ENCODE measurements around the gene FOXK1.
A peak's percentile ranks its signal among the peaks of the same experiment; 100 is the strongest.
"Not testable (repeated sequence)": the region's sequence is repeated elsewhere in the genome, so short reads cannot be mapped to it uniquely, and the experiment has no call there.

The FOXK1 gene

DNA sequence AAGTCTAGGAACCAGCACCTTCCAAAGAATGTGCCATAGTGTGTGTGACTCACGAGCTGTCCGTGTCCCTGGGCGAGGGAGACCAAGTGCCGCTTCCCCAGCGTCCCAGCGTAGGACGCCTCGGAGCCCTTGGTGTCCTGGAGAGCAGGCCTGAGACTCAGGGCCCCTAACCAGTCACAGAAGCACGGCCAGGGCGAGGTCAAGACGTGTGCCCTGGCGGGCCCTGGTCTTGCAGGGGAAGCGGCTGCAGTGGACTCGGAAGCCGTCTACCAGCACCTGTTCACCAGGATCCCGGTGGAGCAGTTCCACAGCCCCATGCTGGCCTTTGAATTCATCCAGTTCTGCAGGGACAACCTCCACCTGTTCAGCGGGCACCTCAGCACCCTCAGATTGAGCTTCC is 103.9 kb downstream of the FOXK1 start:
- H3K36me3 Mint-ChIP-seq (ENCODE audit: insufficient read depth), result peaks cover 32% of the 10 kb centered on the region
- H3K4me1 Mint-ChIP-seq, result no peaks in the 10 kb centered on the region
- DNase-seq (ENCODE audit: low spot score in 2 of 2) (no peak), ATAC-seq (replicated peaks; ENCODE audit: extremely low read depth, poor library complexity, severe bottlenecking) (no peak)
- H3K9me3 Mint-ChIP-seq, result no peaks in the 10 kb centered on the region
- H3K27me3 Mint-ChIP-seq, result no peaks in the 10 kb centered on the region
- H3K27ac Mint-ChIP-seq (ENCODE audit: low read depth), result no peak overlapping the region
- no peak overlapping the region for H3K4me3 Mint-ChIP-seq

DNA sequence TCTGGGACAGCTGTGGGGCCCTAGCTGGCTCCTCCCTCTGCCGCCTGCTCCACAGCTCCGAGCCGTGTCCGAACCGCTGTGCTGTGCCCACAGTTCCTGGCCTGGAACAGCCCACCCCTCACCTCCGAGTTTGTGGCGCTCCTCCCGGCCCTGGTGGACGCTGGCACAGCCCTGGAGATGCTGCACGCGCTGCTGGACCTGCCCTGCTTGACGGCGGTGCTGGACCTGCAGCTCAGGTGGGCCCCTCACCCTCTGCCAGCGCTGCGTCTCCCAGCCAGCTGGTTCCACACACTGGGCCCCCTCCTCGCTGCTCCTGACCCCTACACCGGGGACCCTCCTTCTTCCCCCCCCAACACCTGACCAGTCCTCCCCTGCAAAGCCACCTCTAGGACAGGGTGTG is 105.4 kb downstream of the FOXK1 start:
- Mint-ChIP-seq H3K27ac (ENCODE audit: low read depth) (peak overlapping the region; percentile 46), H3K4me3 (no peak overlapping the region), H3K27me3 (no peaks in the 10 kb centered on the region), H3K36me3 (ENCODE audit: insufficient read depth) (peaks cover 29% of the 10 kb centered on the region), H3K4me1 (no peaks in the 10 kb centered on the region), H3K9me3 (no peaks in the 10 kb centered on the region)
- ATAC-seq (replicated peaks; ENCODE audit: extremely low read depth, poor library complexity, severe bottlenecking) (no peak), DNase-seq (ENCODE audit: low spot score in 2 of 2) (no peak)

GRCh38 chr7:4787947-4788626 is 106.0 kb downstream of the FOXK1 start:
- H3K4me3 Mint-ChIP-seq, result no peak overlapping the region
- peak overlapping the region; percentile 46 for H3K27ac Mint-ChIP-seq (ENCODE audit: low read depth)
- peaks cover 25% of the 10 kb centered on the region for H3K36me3 Mint-ChIP-seq (ENCODE audit: insufficient read depth)

DNA sequence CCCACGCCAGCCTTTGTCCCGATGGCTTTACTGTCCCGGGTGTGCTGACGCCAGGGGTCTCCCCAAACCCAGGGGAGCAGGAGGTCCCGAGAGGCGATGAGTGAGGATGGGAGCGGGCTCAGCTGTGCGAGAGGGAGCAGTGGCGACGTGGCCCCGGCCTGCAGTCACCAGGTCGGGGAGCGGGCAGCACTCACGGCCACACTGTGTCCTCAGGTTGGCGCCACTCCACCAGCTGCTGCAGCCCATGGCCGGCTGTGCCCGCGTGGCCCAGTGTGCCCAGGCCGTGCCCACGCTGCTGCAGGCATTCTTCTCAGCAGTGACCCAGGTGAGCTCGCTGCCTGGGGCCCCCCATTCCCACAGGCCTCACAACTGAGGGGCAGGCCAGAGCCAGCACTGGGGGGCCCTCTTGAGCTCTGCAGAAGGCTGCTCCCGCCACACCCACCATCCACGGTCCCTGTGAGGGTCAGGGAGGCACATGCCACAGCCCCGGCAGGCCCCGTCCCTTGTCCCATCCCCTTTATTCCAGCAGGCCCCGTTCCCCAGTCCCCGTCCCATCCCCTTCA is 106.6 kb downstream of the FOXK1 start:
- Mint-ChIP-seq H3K27ac (ENCODE audit: low read depth) (no peak overlapping the region), H3K4me1 (no peaks in the 10 kb centered on the region), H3K27me3 (no peaks in the 10 kb centered on the region), H3K4me3 (no peak overlapping the region), H3K9me3 (no peaks in the 10 kb centered on the region), H3K36me3 (ENCODE audit: insufficient read depth) (peaks cover 24% of the 10 kb centered on the region)
- DNase-seq (ENCODE audit: low spot score in 2 of 2), result no peak
- no peak for ATAC-seq (replicated peaks; ENCODE audit: extremely low read depth, poor library complexity, severe bottlenecking)

More at GRCh38 chr7:4787947-4788626, 106.0 kb downstream of the FOXK1 start:
- H3K27me3 Mint-ChIP-seq, result no peaks in the 10 kb centered on the region
- ATAC-seq (replicated peaks; ENCODE audit: extremely low read depth, poor library complexity, severe bottlenecking) (no peak), DNase-seq (ENCODE audit: low spot score in 2 of 2) (no peak)
- H3K9me3 Mint-ChIP-seq, result no peaks in the 10 kb centered on the region
- H3K4me1 Mint-ChIP-seq, result no peaks in the 10 kb centered on the region

- Mint-ChIP-seq H3K4me3 (no peak overlapping the region), H3K9me3 (no peaks in the 10 kb centered on the region), H3K27ac (ENCODE audit: low read depth) (peak overlapping the region; percentile 50), H3K36me3 (ENCODE audit: insufficient read depth) (peaks cover 22% of the 10 kb centered on the region), H3K27me3 (no peaks in the 10 kb centered on the region), H3K4me1 (no peaks in the 10 kb centered on the region)
- ATAC-seq (replicated peaks; ENCODE audit: extremely low read depth, poor library complexity, severe bottlenecking) (no peak), DNase-seq (ENCODE audit: low spot score in 2 of 2) (no peak)
Observed at GRCh38 chr7:4789194-4790077, 107.3 kb downstream of the FOXK1 start.

GRCh38 chr7:4790078-4790465 is 108.0 kb downstream of the FOXK1 start:
- H3K4me3 Mint-ChIP-seq, result no peak overlapping the region
- peaks cover 21% of the 10 kb centered on the region for H3K36me3 Mint-ChIP-seq (ENCODE audit: insufficient read depth)
- H3K9me3 Mint-ChIP-seq, result no peaks in the 10 kb centered on the region
- no peak for DNase-seq (ENCODE audit: low spot score in 2 of 2)
- ATAC-seq (replicated peaks; ENCODE audit: extremely low read depth, poor library complexity, severe bottlenecking), result no peak
- H3K4me1 Mint-ChIP-seq, result no peaks in the 10 kb centered on the region
- no peaks in the 10 kb centered on the region for H3K27me3 Mint-ChIP-seq
- peak overlapping the region; percentile 50 for H3K27ac Mint-ChIP-seq (ENCODE audit: low read depth)

GRCh38 chr7:4790516-4790991 is 108.5 kb downstream of the FOXK1 start:
- Mint-ChIP-seq H3K36me3 (ENCODE audit: insufficient read depth) (peaks cover 21% of the 10 kb centered on the region), H3K27me3 (no peaks in the 10 kb centered on the region), H3K4me1 (no peaks in the 10 kb centered on the region), H3K27ac (ENCODE audit: low read depth) (peak overlapping the region; percentile 50), H3K9me3 (no peaks in the 10 kb centered on the region), H3K4me3 (no peak overlapping the region)
- DNase-seq (ENCODE audit: low spot score in 2 of 2) (no peak), ATAC-seq (replicated peaks; ENCODE audit: extremely low read depth, poor library complexity, severe bottlenecking) (no peak)

DNA sequence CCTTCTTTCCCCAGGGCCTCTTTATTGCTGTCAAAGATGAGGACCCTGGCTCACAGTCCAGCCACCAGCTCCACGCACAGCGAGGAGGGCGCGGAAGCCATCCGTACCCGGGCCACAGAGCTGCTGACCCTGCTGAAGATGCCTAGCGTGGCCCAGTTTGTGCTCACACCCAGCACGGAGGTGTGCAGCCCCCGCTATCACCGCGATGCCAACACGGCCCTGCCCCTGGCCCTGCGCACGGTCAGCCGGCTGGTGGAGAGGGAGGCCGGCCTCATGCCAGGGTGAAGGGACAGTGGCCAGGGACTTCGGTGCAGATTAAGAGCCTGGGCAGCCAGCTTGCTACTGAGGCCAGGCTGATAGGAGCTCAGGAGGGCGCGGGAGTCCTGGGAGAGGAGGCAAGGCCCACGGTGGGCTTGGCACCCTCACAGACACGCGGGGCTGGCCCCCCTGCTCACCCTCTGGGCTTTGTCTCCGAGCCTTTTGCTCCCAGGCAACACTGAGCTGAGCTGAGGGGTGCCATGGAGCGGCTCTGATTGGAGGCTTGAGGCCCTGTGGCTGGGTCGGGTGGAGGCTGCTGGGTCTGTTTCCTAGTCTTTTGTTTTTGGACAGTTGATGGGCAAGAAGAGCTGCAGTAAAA is 109.1 kb downstream of the FOXK1 start:
- Mint-ChIP-seq H3K9me3 (no peaks in the 10 kb centered on the region), H3K4me3 (no peak overlapping the region), H3K36me3 (ENCODE audit: insufficient read depth) (peaks cover 18% of the 10 kb centered on the region), H3K27ac (ENCODE audit: low read depth) (no peak overlapping the region), H3K27me3 (no peaks in the 10 kb centered on the region), H3K4me1 (no peaks in the 10 kb centered on the region)
- ATAC-seq (replicated peaks; ENCODE audit: extremely low read depth, poor library complexity, severe bottlenecking), result no peak
- no peak for DNase-seq (ENCODE audit: low spot score in 2 of 2)

GRCh38 chr7:4791738-4792536 is 109.8 kb downstream of the FOXK1 start:
- no peak overlapping the region for H3K27ac Mint-ChIP-seq (ENCODE audit: low read depth)
- H3K9me3 Mint-ChIP-seq, result no peaks in the 10 kb centered on the region
- H3K36me3 Mint-ChIP-seq (ENCODE audit: insufficient read depth), result peaks cover 14% of the 10 kb centered on the region
- no peak overlapping the region for H3K4me3 Mint-ChIP-seq
- DNase-seq (ENCODE audit: low spot score in 2 of 2) (peak; percentile 56 to 63), ATAC-seq (replicated peaks; ENCODE audit: extremely low read depth, poor library complexity, severe bottlenecking) (peak; percentile 68)
- H3K27me3 Mint-ChIP-seq, result no peaks in the 10 kb centered on the region
- no peaks in the 10 kb centered on the region for H3K4me1 Mint-ChIP-seq

GRCh38 chr7:4792537-4793126 is 110.5 kb downstream of the FOXK1 start:
- Mint-ChIP-seq H3K4me3 (no peak overlapping the region), H3K27me3 (no peaks in the 10 kb centered on the region), H3K36me3 (ENCODE audit: insufficient read depth) (peaks cover 12% of the 10 kb centered on the region), H3K9me3 (no peaks in the 10 kb centered on the region), H3K27ac (ENCODE audit: low read depth) (no peak overlapping the region), H3K4me1 (no peaks in the 10 kb centered on the region)
- DNase-seq (ENCODE audit: low spot score in 2 of 2), result no peak
- peak; percentile 43 for ATAC-seq (replicated peaks; ENCODE audit: extremely low read depth, poor library complexity, severe bottlenecking)

- not testable (repeated sequence) for H3K27ac Mint-ChIP-seq (ENCODE audit: low read depth)
Observed at GRCh38 chr7:4793385-4793993, 111.4 kb downstream of the FOXK1 start.

More at GRCh38 chr7:4793385-4793993, 111.4 kb downstream of the FOXK1 start:
- H3K4me1 Mint-ChIP-seq; H3K36me3 Mint-ChIP-seq (ENCODE audit: insufficient read depth); H3K27me3 Mint-ChIP-seq; ATAC-seq (replicated peaks; ENCODE audit: extremely low read depth, poor library complexity, severe bottlenecking); H3K4me3 Mint-ChIP-seq; DNase-seq (ENCODE audit: low spot score in 2 of 2); H3K9me3 Mint-ChIP-seq: not testable (repeated sequence)
